GM21390 (cell line): ENCODE data around the gene PEX7.
"Not testable (repeated sequence)": the region's sequence is repeated elsewhere in the genome, so short reads cannot be mapped to it uniquely, and the experiment has no call there.

Experiments
- ATAC-seq: cut with Tn5 transposase; IDR thresholded peaks from one replicate; pipeline ENCODE4 v1.9.1; 2021; ENCODE audit not compliant: unreplicated experiment

PEX7 gene

GRCh38 chr6:136895901-136896300, 73.5 kb downstream of the PEX7 start:
- no peak for ATAC-seq

DNA sequence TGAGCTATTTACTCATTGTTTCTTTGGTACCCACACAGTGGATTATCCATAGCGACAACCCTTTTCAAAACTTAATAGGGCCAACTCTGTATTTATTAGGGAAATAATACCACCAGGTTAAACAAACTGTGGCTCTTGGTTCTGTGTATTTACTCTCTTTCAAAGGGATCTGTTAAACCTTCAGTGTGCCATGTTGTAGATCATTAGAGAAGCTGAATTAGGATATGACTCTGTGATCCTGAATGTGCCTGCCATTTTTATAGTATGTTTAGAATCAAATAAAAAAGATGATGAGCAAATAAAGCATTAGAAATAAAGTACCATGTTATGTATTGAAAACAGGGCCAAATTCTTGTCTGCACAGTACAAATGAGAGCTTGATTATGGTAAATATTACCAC, 74.7 kb downstream of the PEX7 start:
- ATAC-seq: no peak

DNA sequence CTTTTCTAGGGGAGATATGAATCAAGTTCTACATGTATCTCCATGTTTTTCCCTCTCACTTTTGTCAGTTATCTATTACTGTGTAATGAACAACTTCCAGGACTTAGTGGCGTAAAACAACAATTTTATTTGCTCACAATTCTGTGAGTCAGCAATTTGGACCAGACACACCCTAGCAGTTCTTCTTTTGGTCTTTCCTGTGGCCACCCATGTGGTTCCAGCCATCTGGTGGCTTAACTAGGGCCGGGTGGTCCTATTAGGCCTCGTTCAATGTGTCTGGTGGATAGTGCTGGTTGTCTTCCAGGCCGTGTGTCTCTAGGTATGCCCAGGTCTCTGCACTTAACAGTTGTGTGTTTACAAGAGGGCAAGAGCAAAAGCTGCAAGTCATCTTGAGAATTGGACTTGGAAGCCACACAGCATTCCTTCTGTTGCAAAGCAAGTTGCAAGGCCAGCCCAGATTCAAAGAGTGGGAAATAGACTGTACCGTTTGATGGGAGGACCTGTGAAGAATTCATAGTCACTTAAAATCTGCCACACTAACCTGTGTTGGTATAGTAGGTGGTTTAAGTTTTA, 78.9 kb downstream of the PEX7 start:
- ATAC-seq: no peak

DNA sequence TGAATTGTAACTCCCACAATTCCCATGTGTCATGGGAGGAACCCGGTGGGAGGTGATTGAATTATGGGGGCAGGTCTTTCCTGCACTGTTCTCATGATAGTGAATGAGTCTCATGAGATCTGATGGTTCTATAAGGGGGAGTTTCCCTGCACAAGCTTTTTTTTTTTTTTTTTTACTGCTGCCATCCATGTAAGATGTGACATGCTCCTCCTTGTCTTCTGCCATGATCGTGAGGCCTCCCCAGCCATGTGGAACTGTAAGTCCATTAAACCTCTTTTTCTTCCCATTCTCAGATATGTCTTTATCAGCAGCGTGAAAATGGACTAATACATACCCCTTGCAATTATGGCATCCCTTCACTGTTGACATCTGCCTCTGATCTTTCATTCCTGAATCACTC, 82.1 kb downstream of the PEX7 start:
- ATAC-seq: not testable (repeated sequence)

DNA sequence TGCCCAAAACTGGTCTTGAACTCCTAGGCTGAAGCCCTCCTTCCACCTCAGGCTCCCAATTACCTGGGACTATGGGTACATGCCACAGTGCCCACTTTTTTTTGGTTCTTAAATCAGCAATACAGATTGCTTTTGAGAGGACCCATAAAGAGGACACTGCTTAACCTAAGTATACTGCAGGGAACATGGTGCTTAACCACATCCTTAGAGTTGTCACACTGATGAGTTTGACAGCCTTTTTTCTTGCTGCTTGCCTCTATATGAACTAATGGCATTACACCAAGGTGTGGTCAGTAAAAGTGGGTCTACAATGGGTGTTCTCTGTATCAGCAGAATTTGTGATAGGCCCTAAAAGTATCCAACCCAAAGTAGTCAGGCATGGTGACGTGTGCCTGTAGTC, 92.6 kb downstream of the PEX7 start:
- ATAC-seq: no peak

- ATAC-seq: no peak
Observed at GRCh38 chr6:136918706-136919105, 96.3 kb downstream of the PEX7 start.

DNA sequence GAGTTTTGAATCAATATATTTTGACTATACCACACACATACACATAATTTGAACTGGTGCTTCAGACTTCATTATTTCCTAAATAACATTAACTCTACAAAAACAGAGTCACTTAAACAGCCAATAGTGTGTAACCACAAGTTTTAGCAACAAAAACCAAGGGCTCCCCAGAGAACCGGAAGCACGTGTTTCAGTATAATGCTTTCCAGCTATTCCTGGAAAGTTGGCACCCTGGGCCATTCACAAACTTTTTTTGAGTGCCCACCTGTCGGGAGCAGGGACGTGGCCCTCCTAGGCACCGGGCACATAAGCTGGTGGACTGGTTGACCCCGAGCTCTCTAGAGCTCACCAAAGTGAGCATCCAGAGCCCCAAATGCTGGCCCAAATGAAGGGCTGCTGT, 97.8 kb downstream of the PEX7 start:
- ATAC-seq: no peak

DNA sequence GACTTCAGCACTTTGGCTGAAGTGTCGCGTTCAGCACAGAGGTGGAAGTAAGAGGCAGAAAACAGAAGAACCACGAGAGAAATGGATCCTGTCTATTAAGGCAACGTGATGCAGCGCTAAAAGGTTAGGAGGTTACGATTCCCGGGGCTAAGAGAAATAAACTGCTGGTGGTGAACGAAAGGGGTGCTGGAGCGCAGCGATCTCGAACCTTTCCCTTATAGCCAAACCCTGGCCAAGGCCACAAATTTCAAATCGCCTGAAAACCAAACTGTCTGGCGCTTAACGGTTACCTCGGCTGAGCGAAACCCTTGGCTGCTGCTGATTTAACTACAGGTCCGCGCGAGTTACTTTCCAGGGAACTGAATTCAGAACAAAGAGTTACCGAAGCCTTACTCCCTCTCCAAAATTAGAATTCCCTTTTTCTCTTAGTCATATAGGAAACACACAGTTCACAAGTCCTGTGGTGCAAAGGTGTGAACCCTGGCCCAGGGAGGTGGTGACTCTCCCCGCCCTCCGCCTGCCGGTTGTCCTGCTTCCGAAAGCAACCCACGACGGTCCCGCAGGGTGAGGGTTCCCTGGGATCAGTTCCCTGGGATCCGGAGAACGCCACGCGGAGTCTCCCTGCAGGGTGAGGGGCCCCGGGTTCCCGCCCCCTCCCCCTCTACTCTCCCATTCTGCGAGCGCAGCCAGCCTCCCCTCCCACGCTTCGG, 98.4 kb downstream of the PEX7 start:
- no peak for ATAC-seq

DNA sequence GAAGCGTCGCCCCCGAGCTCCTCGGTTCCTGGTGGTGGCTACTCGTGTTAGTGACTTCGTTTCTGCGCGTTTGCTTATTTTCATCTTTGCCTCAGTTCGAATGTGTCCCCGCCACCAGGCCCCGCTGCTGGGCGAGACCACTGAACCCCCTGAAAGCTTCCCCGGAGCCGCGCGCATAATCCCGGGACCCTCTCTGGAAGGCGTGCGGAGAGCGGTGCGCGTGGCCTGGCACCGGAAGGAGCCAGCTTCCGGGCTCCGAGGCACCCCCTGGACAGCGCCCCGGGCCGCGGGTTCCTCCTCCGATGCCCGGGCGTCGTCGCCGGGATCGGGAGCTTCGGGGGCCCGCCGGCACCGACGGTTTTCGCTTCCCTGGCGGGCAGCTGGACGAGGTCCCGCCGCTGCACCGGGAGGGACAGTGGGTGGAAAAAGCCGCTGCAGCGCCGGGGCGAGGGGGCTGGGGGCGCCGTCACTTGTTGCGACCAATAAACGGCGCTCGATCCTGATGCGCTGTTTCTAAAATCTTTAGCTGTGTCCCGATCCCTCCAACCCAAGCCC, 99.1 kb downstream of the PEX7 start:
- no peak for ATAC-seq

GRCh38 chr6:136921936-136922684, 99.7 kb downstream of the PEX7 start, which contains the start of gene SLC35D3:
TSS of gene SLC35D3 (plus strand) at chr6:136922301. CDS start at chr6:136922429, 128 bp downstream.
- ATAC-seq: no peak

DNA sequence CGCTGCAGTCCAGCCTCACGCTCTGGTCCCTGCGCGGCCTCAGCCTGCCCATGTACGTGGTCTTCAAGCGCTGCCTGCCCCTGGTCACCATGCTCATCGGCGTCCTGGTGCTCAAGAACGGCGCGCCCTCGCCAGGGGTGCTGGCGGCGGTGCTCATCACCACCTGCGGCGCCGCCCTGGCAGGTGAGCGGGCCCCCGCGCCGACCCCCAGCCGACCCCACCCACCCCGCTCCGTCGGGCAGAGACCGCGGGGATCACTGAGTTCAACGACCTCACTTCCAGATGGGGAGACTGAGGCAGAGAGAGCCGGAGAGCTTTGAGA, 100.3 kb downstream of the PEX7 start:
- ATAC-seq: no peak

- ATAC-seq: no peak
Observed at GRCh38 chr6:136923116-136923953, 100.9 kb downstream of the PEX7 start.

DNA sequence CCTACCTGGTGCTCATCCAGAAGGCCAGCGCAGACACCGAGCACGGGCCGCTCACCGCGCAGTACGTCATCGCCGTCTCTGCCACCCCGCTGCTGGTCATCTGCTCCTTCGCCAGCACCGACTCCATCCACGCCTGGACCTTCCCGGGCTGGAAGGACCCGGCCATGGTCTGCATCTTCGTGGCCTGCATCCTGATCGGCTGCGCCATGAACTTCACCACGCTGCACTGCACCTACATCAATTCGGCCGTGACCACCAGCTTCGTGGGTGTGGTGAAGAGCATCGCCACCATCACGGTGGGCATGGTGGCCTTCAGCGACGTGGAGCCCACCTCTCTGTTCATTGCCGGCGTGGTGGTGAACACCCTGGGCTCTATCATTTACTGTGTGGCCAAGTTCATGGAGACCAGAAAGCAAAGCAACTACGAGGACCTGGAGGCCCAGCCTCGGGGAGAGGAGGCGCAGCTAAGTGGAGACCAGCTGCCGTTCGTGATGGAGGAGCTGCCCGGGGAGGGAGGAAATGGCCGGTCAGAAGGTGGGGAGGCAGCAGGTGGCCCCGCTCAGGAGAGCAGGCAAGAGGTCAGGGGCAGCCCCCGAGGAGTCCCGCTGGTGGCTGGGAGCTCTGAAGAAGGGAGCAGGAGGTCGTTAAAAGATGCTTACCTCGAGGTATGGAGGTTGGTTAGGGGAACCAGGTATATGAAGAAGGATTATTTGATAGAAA, 101.7 kb downstream of the PEX7 start:
- no peak for ATAC-seq

- no peak for ATAC-seq
Observed at GRCh38 chr6:136926383-136926782, 104.0 kb downstream of the PEX7 start.

DNA sequence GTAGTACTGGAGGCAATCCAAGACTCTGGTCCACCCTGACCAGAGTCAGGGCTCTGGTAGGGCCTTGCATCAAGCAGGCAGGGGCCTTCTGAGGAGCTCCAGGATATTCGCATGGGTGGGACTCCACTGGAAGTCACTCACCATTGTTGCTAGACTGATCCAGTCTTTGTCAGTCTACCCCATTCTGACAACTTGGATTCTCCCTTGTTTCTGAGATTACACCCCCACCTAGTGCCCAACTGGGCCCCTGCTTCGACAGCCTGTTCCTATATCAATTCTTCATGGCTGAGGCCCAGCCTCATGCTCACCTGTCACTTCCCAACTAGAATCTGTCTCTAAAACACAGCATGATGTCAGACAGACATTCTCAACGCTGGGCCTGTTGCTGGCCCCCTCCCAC, 104.9 kb downstream of the PEX7 start:
- peak; percentile 53 for ATAC-seq

GRCh38 chr6:136930528-136930927, 108.1 kb downstream of the PEX7 start:
- no peak for ATAC-seq

GRCh38 chr6:136932599-136932998, 110.2 kb downstream of the PEX7 start:
- no peak for ATAC-seq

- ATAC-seq: no peak
Observed at GRCh38 chr6:136945072-136945471, 122.7 kb downstream of the PEX7 start.

DNA sequence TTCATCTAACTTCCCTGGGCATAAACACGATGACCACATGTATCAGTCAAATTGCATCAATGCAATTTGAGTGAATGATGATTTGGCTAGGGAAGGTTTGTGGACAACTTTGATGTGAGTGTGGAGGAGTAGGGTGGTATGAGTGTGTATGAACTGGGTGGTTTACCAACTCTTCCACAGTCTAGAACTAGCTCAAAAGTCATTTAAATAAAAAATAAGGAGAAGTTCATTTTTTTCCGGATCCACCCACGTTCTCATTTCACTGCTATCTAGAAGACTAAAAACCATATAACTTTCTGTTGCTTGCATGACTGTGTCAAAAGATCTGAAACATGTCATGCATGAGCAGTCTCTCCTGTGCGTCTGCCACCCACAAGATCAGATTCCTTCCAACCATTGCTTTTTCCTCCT, 123.3 kb downstream of the PEX7 start:
- ATAC-seq: no peak

- no peak for ATAC-seq
Observed at GRCh38 chr6:136947037-136947436, 124.6 kb downstream of the PEX7 start.
